ENCODE results near the gene CCR2. TPM values are rescaled to one million over a fixed set of nuclear protein-coding genes. Genes with fewer than 3 reads are reported as not detected.

CCR2 gene
- polyA plus RNA-seq, 3 donors = 20.5 to 181 (median 145) TPM

DNA sequence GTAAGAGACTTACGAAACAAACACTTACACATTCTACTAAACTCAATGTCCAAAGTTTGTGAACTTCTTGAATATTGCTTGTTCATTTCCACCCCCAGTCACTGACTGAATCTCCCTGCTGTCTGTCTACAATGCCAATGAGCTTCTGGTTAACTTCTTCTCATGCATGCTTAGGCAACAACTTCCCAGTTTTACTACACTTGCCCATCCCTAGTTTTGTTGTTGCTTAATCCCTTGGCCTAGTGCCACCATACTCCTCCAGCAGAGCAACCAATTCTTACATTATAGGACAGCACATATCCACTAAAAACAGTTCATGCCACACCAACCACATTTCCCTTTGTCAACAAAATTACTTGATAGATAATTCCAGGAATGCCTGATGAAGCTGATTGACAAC lies 40.9 kb upstream of the CCR2 start:
- H3K9ac ChIP-seq (ENCODE audit: insufficient read depth, low read length, poor library complexity, severe bottlenecking) = no peak overlapping the region
- peak overlapping the region in 1 of 3 experiments; percentile 35 for H3K4me3 ChIP-seq (replicated peaks in 1 of 3; ENCODE audit: low read depth in 2 of 3, low read length in 3 of 3)
- H3K4me1 Mint-ChIP-seq = peaks cover 78% of the 10 kb centered on the region
- peak overlapping the region; percentile 32 for H3K4me2 ChIP-seq (replicated peaks; ENCODE audit: extremely low read depth, low read length, poor library complexity, severe bottlenecking)
- no peaks in the 10 kb centered on the region for H3K79me2 ChIP-seq (ENCODE audit: insufficient read depth, low read length)
- TF ChIP-seq, protein P1, sequence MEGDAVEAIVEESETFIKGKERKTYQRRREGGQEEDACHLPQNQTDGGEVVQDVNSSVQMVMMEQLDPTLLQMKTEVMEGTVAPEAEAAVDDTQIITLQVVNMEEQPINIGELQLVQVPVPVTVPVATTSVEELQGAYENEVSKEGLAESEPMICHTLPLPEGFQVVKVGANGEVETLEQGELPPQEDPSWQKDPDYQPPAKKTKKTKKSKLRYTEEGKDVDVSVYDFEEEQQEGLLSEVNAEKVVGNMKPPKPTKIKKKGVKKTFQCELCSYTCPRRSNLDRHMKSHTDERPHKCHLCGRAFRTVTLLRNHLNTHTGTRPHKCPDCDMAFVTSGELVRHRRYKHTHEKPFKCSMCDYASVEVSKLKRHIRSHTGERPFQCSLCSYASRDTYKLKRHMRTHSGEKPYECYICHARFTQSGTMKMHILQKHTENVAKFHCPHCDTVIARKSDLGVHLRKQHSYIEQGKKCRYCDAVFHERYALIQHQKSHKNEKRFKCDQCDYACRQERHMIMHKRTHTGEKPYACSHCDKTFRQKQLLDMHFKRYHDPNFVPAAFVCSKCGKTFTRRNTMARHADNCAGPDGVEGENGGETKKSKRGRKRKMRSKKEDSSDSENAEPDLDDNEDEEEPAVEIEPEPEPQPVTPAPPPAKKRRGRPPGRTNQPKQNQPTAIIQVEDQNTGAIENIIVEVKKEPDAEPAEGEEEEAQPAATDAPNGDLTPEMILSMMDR (IDR thresholded peaks at IDR 0.05) = no peak
- peaks cover 0 to 1% of the 10 kb centered on the region in 2 donors for H3K36me3 Mint-ChIP-seq
- H3K36me3 ChIP-seq (replicated peaks in 1 of 2; ENCODE audit: control insufficient read depth in 1 of 2, insufficient read depth in 2 of 2, low read length in 2 of 2) = no peaks in the 10 kb centered on the region
- no peaks in the 10 kb centered on the region for H3K27me3 ChIP-seq (ENCODE audit: control insufficient read depth in 2 of 2, insufficient read depth in 2 of 2, low read length in 2 of 2)
- no peaks in the 10 kb centered on the region for H4K20me1 ChIP-seq (ENCODE audit: insufficient read depth, low read length)
- H3K9me3 Mint-ChIP-seq = no peaks in the 10 kb centered on the region
- peak overlapping the region; percentile 81 to 94 (median 88) for H3K27ac Mint-ChIP-seq
- no peak overlapping the region for H2AFZ ChIP-seq (ENCODE audit: insufficient read depth, low read depth, low read length, poor library complexity, severe bottlenecking)
- DNase-seq = peak; percentile 89 to 99 (median 97)
- no peaks in the 10 kb centered on the region for H3K27me3 Mint-ChIP-seq (ENCODE audit: low read depth in 3 of 3)
- intact Hi-C loops (cut with micrococcal nuclease) = loop anchor here (5.0 to 10.0 kb wide), 2 partner anchors 49 to 88 kb away; no protein-coding TSS in a partner anchor
- no peaks in the 10 kb centered on the region for H3K9me3 ChIP-seq (replicated peaks in 1 of 2; ENCODE audit: control insufficient read depth in 1 of 2, insufficient read depth in 1 of 2, low read length in 2 of 2)
- H3K4me3 Mint-ChIP-seq = peak overlapping the region in 1 of 2 donors; percentile 56
- WGBS (ENCODE audit: insufficient coverage) = 0% methylated on average over 1 of the region's 1 CpG
- H3K4me1 ChIP-seq (ENCODE audit: control insufficient read depth in 1 of 2, insufficient read depth in 2 of 2, low read length in 2 of 2) = peaks cover 72 to 88% of the 10 kb centered on the region in 2 donors
- H3K27ac ChIP-seq (ENCODE audit: low read depth in 1 of 2, low read length in 2 of 2) = peak overlapping the region in 1 of 2 donors; percentile 93

DNA sequence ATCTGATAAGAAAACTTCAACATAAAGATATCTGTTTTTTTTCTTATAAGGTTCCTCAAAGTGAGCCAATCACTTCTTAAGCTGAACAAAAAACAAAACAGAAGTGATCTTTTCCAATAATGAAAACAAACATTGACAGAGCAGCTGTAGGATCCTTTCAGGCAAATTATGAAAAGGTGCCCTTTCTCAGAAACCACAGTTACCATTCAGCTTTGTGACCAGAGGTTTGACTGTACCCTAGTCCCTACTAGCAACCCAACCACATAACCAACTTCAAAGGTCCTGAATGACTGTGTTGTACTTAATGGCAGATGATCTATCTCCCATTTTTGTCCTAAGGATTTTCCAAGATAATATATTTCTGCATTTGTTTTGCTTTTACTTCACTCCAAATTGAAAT lies 39.4 kb upstream of the CCR2 start:
- TF ChIP-seq, protein P1 (IDR thresholded peaks at IDR 0.05) = no peak
- no peaks in the 10 kb centered on the region for H3K9me3 ChIP-seq (replicated peaks in 1 of 2; ENCODE audit: control insufficient read depth in 1 of 2, insufficient read depth in 1 of 2, low read length in 2 of 2)
- Mint-ChIP-seq H3K9me3 (no peaks in the 10 kb centered on the region), H3K4me1 (peaks cover 83% of the 10 kb centered on the region), H3K36me3 (peaks cover 0 to 1% of the 10 kb centered on the region in 2 donors), H3K4me3 (no peak overlapping the region), H3K27me3 (ENCODE audit: low read depth in 3 of 3) (no peaks in the 10 kb centered on the region), H3K27ac (peak overlapping the region in 4 of 7 donors; percentile 8 to 94 (median 60))
- no peak overlapping the region for H3K9ac ChIP-seq (ENCODE audit: insufficient read depth, low read length, poor library complexity, severe bottlenecking)
- H3K79me2 ChIP-seq (ENCODE audit: insufficient read depth, low read length) = no peaks in the 10 kb centered on the region
- intact Hi-C loops (cut with micrococcal nuclease) = loop anchor here (5.0 to 10.0 kb wide), 2 partner anchors 48 to 90 kb away; no protein-coding TSS in a partner anchor
- no peak overlapping the region for H2AFZ ChIP-seq (ENCODE audit: insufficient read depth, low read depth, low read length, poor library complexity, severe bottlenecking)
- no peak overlapping the region for H3K4me3 ChIP-seq (replicated peaks in 1 of 3; ENCODE audit: low read depth in 2 of 3, low read length in 3 of 3)
- H3K4me1 ChIP-seq (ENCODE audit: control insufficient read depth in 1 of 2, insufficient read depth in 2 of 2, low read length in 2 of 2) = peaks cover 86 to 97% of the 10 kb centered on the region in 2 donors
- H3K36me3 ChIP-seq (replicated peaks in 1 of 2; ENCODE audit: control insufficient read depth in 1 of 2, insufficient read depth in 2 of 2, low read length in 2 of 2) = no peaks in the 10 kb centered on the region
- no peak overlapping the region for H3K4me2 ChIP-seq (replicated peaks; ENCODE audit: extremely low read depth, low read length, poor library complexity, severe bottlenecking)
- no peak for DNase-seq
- no peaks in the 10 kb centered on the region for H4K20me1 ChIP-seq (ENCODE audit: insufficient read depth, low read length)
- H3K27me3 ChIP-seq (ENCODE audit: control insufficient read depth in 2 of 2, insufficient read depth in 2 of 2, low read length in 2 of 2) = no peaks in the 10 kb centered on the region
- H3K27ac ChIP-seq (ENCODE audit: low read depth in 1 of 2, low read length in 2 of 2) = peak overlapping the region in 1 of 2 donors; percentile 89

Data from CD14-positive monocyte (primary cell).